Activated CD4-positive, alpha-beta memory T cell treated with anti-CD3 and anti-CD28 coated beads, Interleukin-2, amount 10 ng/mL, durations not matched to agents 7 days and 5 days (primary cell): ENCODE measurements around the gene GCM1. TPM values are rescaled to one million over a fixed set of nuclear protein-coding genes. Genes with fewer than 3 reads are reported as not detected.
"Not testable (repeated sequence)": the region's sequence is repeated elsewhere in the genome, so short reads cannot be mapped to it uniquely, and the experiment has no call there.

ENCODE experiments used
- CTCF ChIA-PET: fragments of 350-600 bp; sonication (Branson Sonifier 250); formaldehyde crosslinking; loops from one replicate; lab custom pipeline; 2021; ENCODE audit warnings: antibody characterized with exemption, inconsistent platforms; lab: Charles Lee
- POLR2A ChIA-PET: fragments of 350-600 bp; sonication (Branson Sonifier 250); formaldehyde crosslinking; loops from one replicate; lab custom pipeline; 2021; ENCODE audit warnings: antibody characterized with exemption; lab: Charles Lee
- DNase-seq: peaks from one replicate; pipeline ENCODE4 v3.0.0-alpha.2; 2020
- H3K27ac Mint-ChIP-seq: one replicate; pipeline ENCODE4 v1.8.0; 2021; ENCODE audit warnings: mild to moderate bottlenecking, mixed read lengths
- H3K27me3 Mint-ChIP-seq: one replicate; pipeline ENCODE4 v1.8.0; 2021; ENCODE audit warnings: mixed read lengths
- H3K36me3 Mint-ChIP-seq: one replicate; pipeline ENCODE4 v1.8.0; 2021; ENCODE audit warnings: low read depth, mixed read lengths
- H3K4me1 Mint-ChIP-seq: one replicate; pipeline ENCODE4 v1.8.0; 2021; ENCODE audit warnings: mixed read lengths
- H3K4me3 Mint-ChIP-seq: one replicate; pipeline ENCODE4 v1.8.0; 2021; ENCODE audit warnings: mild to moderate bottlenecking, mixed read lengths
- H3K9me3 Mint-ChIP-seq: one replicate; pipeline ENCODE4 v1.8.0; 2021; ENCODE audit warnings: mixed read lengths
- total RNA-seq, 2 experiments: library from RNA; stranded (reverse); gene quantifications; one replicate each; pipeline ENCODE4 v1.2.3, GENCODE V29; 2021

GCM1 gene
- total RNA-seq, 2 experiments from 2014 or later = 0.10 TPM; not detected in 1

DNA sequence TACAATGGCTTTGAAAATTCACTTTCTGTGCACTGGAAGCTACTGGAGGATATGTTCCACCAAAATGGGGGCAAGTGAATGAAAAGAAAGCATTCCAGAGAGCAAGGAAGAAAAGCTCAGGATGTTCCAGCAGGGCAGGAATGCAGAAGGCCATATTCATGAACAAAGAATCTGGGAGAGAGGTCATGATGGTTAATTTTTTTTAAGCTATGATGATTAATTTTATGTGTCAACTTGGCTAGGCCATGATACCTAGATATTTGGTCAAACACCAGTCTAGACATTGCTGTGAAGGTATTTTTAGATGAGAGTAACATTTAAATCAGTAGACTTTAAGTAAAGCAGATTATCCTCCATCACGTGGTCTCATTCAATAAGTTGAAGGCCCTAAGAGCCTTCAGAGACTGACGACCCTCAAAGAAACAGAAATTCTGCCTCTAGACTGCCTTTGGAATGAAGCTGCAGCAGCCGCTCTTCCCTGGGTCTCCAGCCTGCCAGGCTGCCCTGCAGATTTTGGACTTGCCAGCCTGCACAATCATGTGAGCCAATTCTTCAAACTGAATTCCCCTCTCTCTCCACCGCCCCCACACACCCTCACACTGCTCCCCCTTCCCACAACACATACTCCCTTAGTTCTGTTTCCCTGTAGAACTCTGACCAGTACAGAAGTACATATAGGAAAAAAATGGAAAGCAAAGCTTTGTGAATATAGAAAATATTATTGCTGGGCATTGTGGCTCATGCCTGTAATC, 20.1 kb upstream of the GCM1 start:
- POLR2A ChIA-PET = no interaction called here
- Mint-ChIP-seq H3K27ac (no peak overlapping the region), H3K4me3 (no peak overlapping the region), H3K27me3 (no peaks in the 10 kb centered on the region), H3K36me3 (no peaks in the 10 kb centered on the region), H3K4me1 (no peaks in the 10 kb centered on the region), H3K9me3 (peaks cover 3% of the 10 kb centered on the region)
- CTCF ChIA-PET = interaction anchor here (0.6 to 1.3 kb wide), 6 partner anchors 148 to 486 kb away, joined by 3 to 4 read pairs (median 3); no protein-coding TSS in a partner anchor
- no peak for DNase-seq

GRCh38 chr6:53165293-53165692, 16.7 kb upstream of the GCM1 start:
- Mint-ChIP-seq H3K27me3 (no peaks in the 10 kb centered on the region), H3K4me1 (peaks cover 8% of the 10 kb centered on the region), H3K36me3 (no peaks in the 10 kb centered on the region), H3K9me3 (peaks cover 3% of the 10 kb centered on the region), H3K27ac (no peak overlapping the region), H3K4me3 (no peak overlapping the region)
- CTCF ChIA-PET = no interaction called here
- DNase-seq = no peak
- POLR2A ChIA-PET = no interaction called here

DNA sequence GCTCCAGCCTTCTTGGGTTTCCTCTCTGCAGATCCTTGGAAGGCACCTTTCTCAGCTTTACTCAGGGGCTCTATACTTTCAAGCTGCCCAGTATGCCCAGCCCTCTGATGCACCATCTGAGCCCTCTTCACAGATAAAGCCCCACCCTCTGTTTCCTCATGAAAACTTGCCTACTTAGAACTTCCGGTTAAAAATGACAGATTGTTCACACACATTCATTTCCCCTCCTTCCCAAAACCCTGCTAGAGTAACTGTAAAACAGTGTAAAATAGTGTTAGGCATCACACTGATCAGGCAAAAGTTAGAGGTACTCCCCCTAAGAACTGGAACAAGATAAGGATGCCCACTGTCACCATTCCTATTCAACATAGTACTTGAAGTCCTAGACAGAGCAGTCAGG, 14.0 kb upstream of the GCM1 start:
- H3K27ac Mint-ChIP-seq = no peak overlapping the region
- DNase-seq = no peak
- H3K4me1 Mint-ChIP-seq = peaks cover 8% of the 10 kb centered on the region
- POLR2A ChIA-PET = no interaction called here
- H3K4me3 Mint-ChIP-seq = no peak overlapping the region
- CTCF ChIA-PET = interaction anchor here (1.1 kb wide), 1 partner anchor 274 kb away, joined by 3 read pairs; no protein-coding TSS in a partner anchor
- no peaks in the 10 kb centered on the region for H3K36me3 Mint-ChIP-seq
- peaks cover 3% of the 10 kb centered on the region for H3K9me3 Mint-ChIP-seq
- H3K27me3 Mint-ChIP-seq = no peaks in the 10 kb centered on the region

- Mint-ChIP-seq H3K27me3 (no peaks in the 10 kb centered on the region), H3K9me3 (peaks cover 3% of the 10 kb centered on the region)
- CTCF ChIA-PET = interaction anchor here (0.8 to 1.1 kb wide), 2 partner anchors 9 to 275 kb away, joined by 3 read pairs; no protein-coding TSS in a partner anchor
Observed at GRCh38 chr6:53161481-53162009, 12.9 kb upstream of the GCM1 start.

GRCh38 chr6:53159558-53159957, 10.9 kb upstream of the GCM1 start:
- no peaks in the 10 kb centered on the region for H3K27me3 Mint-ChIP-seq
- peaks cover 3% of the 10 kb centered on the region for H3K9me3 Mint-ChIP-seq
- ChIA-PET CTCF (no interaction called here), POLR2A (no interaction called here)
- H3K27ac Mint-ChIP-seq = no peak overlapping the region
- H3K4me3 Mint-ChIP-seq = no peak overlapping the region
- DNase-seq = no peak
- no peaks in the 10 kb centered on the region for H3K36me3 Mint-ChIP-seq
- peaks cover 8% of the 10 kb centered on the region for H3K4me1 Mint-ChIP-seq

More at GRCh38 chr6:53161481-53162009, 12.9 kb upstream of the GCM1 start:
- no peak for DNase-seq
- Mint-ChIP-seq H3K36me3 (no peaks in the 10 kb centered on the region), H3K27ac (no peak overlapping the region), H3K4me3 (no peak overlapping the region), H3K4me1 (peaks cover 8% of the 10 kb centered on the region)
- POLR2A ChIA-PET = no interaction called here

- H3K9me3 Mint-ChIP-seq, POLR2A ChIA-PET, H3K4me3 Mint-ChIP-seq, H3K36me3 Mint-ChIP-seq, DNase-seq, H3K27ac Mint-ChIP-seq, CTCF ChIA-PET, H3K27me3 Mint-ChIP-seq, H3K4me1 Mint-ChIP-seq: not testable (repeated sequence)
Observed at GRCh38 chr6:53158076-53158475, 9.4 kb upstream of the GCM1 start.

DNA sequence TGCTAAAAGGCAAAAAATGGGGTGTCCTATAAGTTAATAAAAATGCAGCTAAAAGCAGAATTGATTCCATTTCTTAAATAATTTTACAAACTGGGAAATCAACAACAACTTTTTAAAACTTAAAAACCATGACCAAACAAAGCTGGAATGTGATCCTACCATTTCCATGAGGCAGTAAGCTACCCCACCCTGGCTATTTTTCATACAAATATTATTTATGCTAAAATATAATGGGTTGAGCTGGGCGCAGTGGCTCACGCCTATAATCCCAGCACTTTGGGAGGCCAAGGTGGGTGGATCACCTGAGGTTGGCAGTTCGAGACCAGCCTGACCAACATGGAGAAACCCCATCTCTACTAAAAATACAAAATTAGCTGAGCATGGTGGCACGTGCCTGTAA, 6.6 kb upstream of the GCM1 start:
- H3K36me3 Mint-ChIP-seq, POLR2A ChIA-PET, H3K9me3 Mint-ChIP-seq, H3K4me3 Mint-ChIP-seq, CTCF ChIA-PET, H3K27ac Mint-ChIP-seq, H3K27me3 Mint-ChIP-seq, DNase-seq, H3K4me1 Mint-ChIP-seq: not testable (repeated sequence)

- CTCF ChIA-PET = no interaction called here
- Mint-ChIP-seq H3K27me3 (peaks cover 6% of the 10 kb centered on the region), H3K9me3 (no peaks in the 10 kb centered on the region), H3K36me3 (no peaks in the 10 kb centered on the region), H3K4me1 (no peaks in the 10 kb centered on the region), H3K4me3 (no peak overlapping the region), H3K27ac (no peak overlapping the region)
- POLR2A ChIA-PET = no interaction called here
- DNase-seq = no peak
Observed at GRCh38 chr6:53154794-53155193, 6.2 kb upstream of the GCM1 start.

DNA sequence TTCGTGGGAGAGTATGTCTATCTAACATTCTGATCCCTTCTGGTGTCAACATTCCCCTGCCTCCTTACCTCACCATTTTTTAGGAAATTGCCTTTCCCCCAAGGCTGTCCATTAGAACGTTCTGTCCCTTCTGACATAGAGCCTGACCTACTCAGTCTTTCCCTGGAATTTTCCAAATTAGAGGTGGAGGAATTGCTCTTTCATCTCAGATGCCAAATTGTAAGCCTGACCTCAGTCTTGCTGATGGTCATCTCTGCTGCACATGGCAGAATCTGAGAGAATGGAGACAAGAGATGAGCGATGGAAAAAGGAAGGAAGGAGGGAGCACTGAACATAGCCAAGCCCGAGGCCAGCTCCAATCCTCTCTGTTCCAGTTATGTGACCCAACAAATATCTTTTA, 5.4 kb upstream of the GCM1 start:
- CTCF ChIA-PET = no interaction called here
- DNase-seq = no peak
- Mint-ChIP-seq H3K36me3 (no peaks in the 10 kb centered on the region), H3K9me3 (no peaks in the 10 kb centered on the region), H3K4me1 (no peaks in the 10 kb centered on the region), H3K27ac (no peak overlapping the region), H3K4me3 (no peak overlapping the region), H3K27me3 (peaks cover 6% of the 10 kb centered on the region)
- POLR2A ChIA-PET = no interaction called here

DNA sequence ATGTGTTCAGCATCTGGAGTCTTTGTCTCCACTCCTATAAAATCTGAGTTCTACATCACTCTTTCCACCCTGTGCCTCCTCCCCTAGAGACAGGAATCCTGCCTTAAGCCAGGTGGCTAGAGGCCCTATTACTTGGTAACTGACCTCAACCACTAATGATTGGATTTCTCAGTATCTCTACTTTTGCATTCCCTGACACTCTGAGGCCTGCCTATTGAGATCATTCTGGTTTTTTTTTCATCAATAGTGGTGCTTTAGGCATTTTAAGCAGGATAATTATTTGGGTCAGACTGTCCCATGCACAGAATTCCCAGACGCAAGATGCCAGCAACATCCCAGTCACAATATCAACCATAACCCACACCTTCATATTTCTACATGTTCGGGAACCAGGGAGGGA, 3.9 kb upstream of the GCM1 start:
- no peak for DNase-seq
- Mint-ChIP-seq H3K9me3 (no peaks in the 10 kb centered on the region), H3K4me1 (no peaks in the 10 kb centered on the region), H3K27me3 (peaks cover 9% of the 10 kb centered on the region), H3K27ac (no peak overlapping the region), H3K36me3 (no peaks in the 10 kb centered on the region), H3K4me3 (no peak overlapping the region)
- POLR2A ChIA-PET = no interaction called here
- CTCF ChIA-PET = no interaction called here

DNA sequence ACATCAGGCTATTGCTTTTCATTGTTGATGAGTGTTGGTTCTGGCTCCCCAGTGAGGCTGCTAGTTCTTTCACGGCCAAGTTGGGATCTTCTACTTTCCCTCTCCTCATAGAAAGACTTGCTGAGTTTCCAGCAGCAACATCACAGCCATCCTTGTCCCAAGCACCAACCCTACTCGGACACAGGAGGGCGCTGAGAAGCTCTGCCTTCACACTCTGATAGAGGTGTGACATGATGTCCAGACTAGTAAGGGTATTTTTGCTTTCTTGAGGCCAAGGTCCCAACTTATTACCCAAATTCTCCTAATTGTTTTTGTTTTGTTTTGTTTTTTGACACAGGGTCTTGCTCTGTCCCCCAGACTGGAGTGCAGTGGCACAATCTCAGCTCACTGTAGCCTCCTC, 3.0 kb upstream of the GCM1 start:
- Mint-ChIP-seq H3K4me1 (no peaks in the 10 kb centered on the region), H3K9me3 (no peaks in the 10 kb centered on the region), H3K27ac (no peak overlapping the region), H3K27me3 (peaks cover 10% of the 10 kb centered on the region), H3K36me3 (no peaks in the 10 kb centered on the region), H3K4me3 (no peak overlapping the region)
- no peak for DNase-seq
- CTCF ChIA-PET = no interaction called here
- POLR2A ChIA-PET = no interaction called here

DNA sequence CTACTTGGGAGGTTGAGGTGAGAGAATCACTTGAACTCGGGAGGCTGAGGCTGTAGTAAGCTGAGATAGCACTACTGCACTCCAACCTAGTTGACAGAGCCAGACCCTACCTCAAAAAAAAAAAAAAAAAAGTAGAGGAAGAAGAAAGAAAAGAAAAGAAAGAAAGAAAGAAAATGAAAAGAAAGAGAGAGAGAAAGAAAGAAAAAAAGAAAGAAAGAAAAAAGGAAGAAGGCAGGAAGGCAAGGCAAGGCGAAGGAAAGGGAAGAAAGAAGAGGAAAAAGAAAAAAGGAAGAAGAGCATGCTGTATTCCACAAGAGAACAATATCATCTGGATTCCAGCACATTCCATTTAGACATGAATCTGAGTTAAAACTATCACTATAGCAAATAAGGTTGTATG, 3.8 kb downstream of the GCM1 start:
- no peaks in the 10 kb centered on the region for H3K4me1 Mint-ChIP-seq
- ChIA-PET CTCF (no interaction called here), POLR2A (no interaction called here)
- H3K36me3 Mint-ChIP-seq = no peaks in the 10 kb centered on the region
- H3K4me3 Mint-ChIP-seq = no peak overlapping the region
- H3K27ac Mint-ChIP-seq = no peak overlapping the region
- H3K9me3 Mint-ChIP-seq = no peaks in the 10 kb centered on the region
- no peak for DNase-seq
- peaks cover 29% of the 10 kb centered on the region for H3K27me3 Mint-ChIP-seq

GRCh38 chr6:53143710-53144109, 4.9 kb downstream of the GCM1 start:
- ChIA-PET CTCF (no interaction called here), POLR2A (no interaction called here)
- H3K4me1 Mint-ChIP-seq = no peaks in the 10 kb centered on the region
- peaks cover 30% of the 10 kb centered on the region for H3K27me3 Mint-ChIP-seq
- H3K27ac Mint-ChIP-seq = no peak overlapping the region
- H3K4me3 Mint-ChIP-seq = no peak overlapping the region
- DNase-seq = no peak
- H3K9me3 Mint-ChIP-seq = no peaks in the 10 kb centered on the region
- no peaks in the 10 kb centered on the region for H3K36me3 Mint-ChIP-seq

GRCh38 chr6:53142810-53143209, 5.8 kb downstream of the GCM1 start:
- no peaks in the 10 kb centered on the region for H3K4me1 Mint-ChIP-seq

More at GRCh38 chr6:53142810-53143209, 5.8 kb downstream of the GCM1 start:
- Mint-ChIP-seq H3K9me3 (no peaks in the 10 kb centered on the region), H3K36me3 (no peaks in the 10 kb centered on the region), H3K4me3 (no peak overlapping the region), H3K27ac (no peak overlapping the region), H3K27me3 (peaks cover 27% of the 10 kb centered on the region)
- no peak for DNase-seq
- ChIA-PET POLR2A (no interaction called here), CTCF (no interaction called here)
